GM10266 (cell line): ENCODE data around the gene RGMB.
A peak's percentile ranks its signal among the peaks of the same experiment; 100 is the strongest.

Experiments used
- DNase-seq: peaks from one replicate; pipeline ENCODE4 v3.0.0; 2012; ENCODE audit errors: extremely low spot score
- CTCF ChIP-seq: IDR thresholded peaks from 2 replicates; pipeline ENCODE4 v1.5.1; 2012; ENCODE audit warnings: mild to moderate bottlenecking, low read depth; ENCODE audit not compliant: control insufficient read depth, insufficient read depth; ENCODE audit errors: missing control alignments

Gene RGMB

GRCh38 chr5:98774192-98775033 lies 950 bp downstream of the RGMB start:
- peak; percentile 42 for DNase-seq
- no peak for TF ChIP-seq CTCF

- no peak for TF ChIP-seq CTCF
- no peak for DNase-seq
These were observed 2.0 kb downstream of the RGMB start for GRCh38 chr5:98775246-98776065.

- no peak for DNase-seq
- TF ChIP-seq CTCF = no peak
These were observed 2.7 kb downstream of the RGMB start for GRCh38 chr5:98776066-98776705.

GRCh38 chr5:98777295-98777694 lies 3.8 kb downstream of the RGMB start:
- DNase-seq = no peak
- TF ChIP-seq CTCF = no peak

- DNase-seq = no peak
- no peak for TF ChIP-seq CTCF
These were observed 5.9 kb downstream of the RGMB start for GRCh38 chr5:98779264-98779877.

GRCh38 chr5:98780390-98780789 lies 6.9 kb downstream of the RGMB start:
- TF ChIP-seq CTCF = no peak
- no peak for DNase-seq

- TF ChIP-seq CTCF = no peak
- DNase-seq = no peak
These were observed 8.1 kb downstream of the RGMB start for GRCh38 chr5:98781520-98781919.
